HCT116 (cell line): ENCODE measurements around the gene EID1.

ENCODE experiments used
- EZH2 ChIP-seq: fragments of 200-600 bp; sonication (generic); IDR thresholded peaks from 2 replicates; pipeline ENCODE4 v1.6.1; 2017; ENCODE audit warnings: antibody characterized with exemption, mixed run types
- EZH2phosphoT487 ChIP-seq: fragments of 200-600 bp; IDR thresholded peaks from 2 replicates; pipeline ENCODE4 v1.6.1; 2018; ENCODE audit warnings: antibody characterized with exemption, borderline replicate concordance
- FOSL1 ChIP-seq: IDR thresholded peaks from 2 replicates; pipeline ENCODE4 v1.6.1; 2012; ENCODE audit warnings: low read depth
- JUND ChIP-seq: IDR thresholded peaks from 2 replicates; pipeline ENCODE4 v1.6.1; 2012
- POLR2AphosphoS5 ChIP-seq: IDR thresholded peaks from 2 replicates; pipeline ENCODE4 v1.6.1; 2011; ENCODE audit warnings: mild to moderate bottlenecking, low read depth, low read length, moderate library complexity
- REST ChIP-seq: IDR thresholded peaks from 2 replicates; pipeline ENCODE4 v1.6.1; 2012; ENCODE audit warnings: low read depth
- SRF ChIP-seq: IDR thresholded peaks from 2 replicates; pipeline ENCODE4 v1.6.1; 2012; ENCODE audit warnings: low read depth
- YY1 ChIP-seq: IDR thresholded peaks from 2 replicates; pipeline ENCODE4 v1.6.1; 2011; ENCODE audit warnings: low read length, low read depth, moderate library complexity, mild to moderate bottlenecking; ENCODE audit not compliant: insufficient replicate concordance; ENCODE audit errors: extremely low read depth
- TF ChIP-seq, protein P1 (sequence below), 3 experiments: fragments of 200-600 bp in 1 of 3; sonication (generic) in 1 of 3; IDR thresholded peaks in 2 of 3; conservative IDR thresholded peaks in 1 of 3; 2 replicates each; pipeline ENCODE4 v1.5.1; 2012 to 2017; ENCODE audit warnings: low read depth in 2 of 3, low read length in 2 of 3, antibody characterized with exemption in 1 of 3, borderline replicate concordance in 1 of 3, control low read depth in 1 of 3, mild to moderate bottlenecking in 1 of 3, mixed read lengths in 1 of 3, mixed run types in 1 of 3, moderate library complexity in 1 of 3; ENCODE audit not compliant: insufficient read depth in 1 of 3

- no peak for TF ChIP-seq YY1
- TF ChIP-seq EZH2: no peak
- no peak for TF ChIP-seq EZH2phosphoT487
- TF ChIP-seq, protein P1, sequence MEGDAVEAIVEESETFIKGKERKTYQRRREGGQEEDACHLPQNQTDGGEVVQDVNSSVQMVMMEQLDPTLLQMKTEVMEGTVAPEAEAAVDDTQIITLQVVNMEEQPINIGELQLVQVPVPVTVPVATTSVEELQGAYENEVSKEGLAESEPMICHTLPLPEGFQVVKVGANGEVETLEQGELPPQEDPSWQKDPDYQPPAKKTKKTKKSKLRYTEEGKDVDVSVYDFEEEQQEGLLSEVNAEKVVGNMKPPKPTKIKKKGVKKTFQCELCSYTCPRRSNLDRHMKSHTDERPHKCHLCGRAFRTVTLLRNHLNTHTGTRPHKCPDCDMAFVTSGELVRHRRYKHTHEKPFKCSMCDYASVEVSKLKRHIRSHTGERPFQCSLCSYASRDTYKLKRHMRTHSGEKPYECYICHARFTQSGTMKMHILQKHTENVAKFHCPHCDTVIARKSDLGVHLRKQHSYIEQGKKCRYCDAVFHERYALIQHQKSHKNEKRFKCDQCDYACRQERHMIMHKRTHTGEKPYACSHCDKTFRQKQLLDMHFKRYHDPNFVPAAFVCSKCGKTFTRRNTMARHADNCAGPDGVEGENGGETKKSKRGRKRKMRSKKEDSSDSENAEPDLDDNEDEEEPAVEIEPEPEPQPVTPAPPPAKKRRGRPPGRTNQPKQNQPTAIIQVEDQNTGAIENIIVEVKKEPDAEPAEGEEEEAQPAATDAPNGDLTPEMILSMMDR (IDR thresholded peaks at IDR 0.05 in 2 of 3, conservative IDR thresholded peaks at IDR 0.05 in 1 of 3; ENCODE audit: borderline replicate concordance in 1 of 3, insufficient read depth in 1 of 3, low read depth in 2 of 3, low read length in 2 of 3): no peak
- TF ChIP-seq POLR2AphosphoS5: no peak
- no peak for TF ChIP-seq SRF
- TF ChIP-seq JUND: no peak
- no peak for TF ChIP-seq REST
- no peak for TF ChIP-seq FOSL1
Measured at GRCh38 chr15:48871542-48871941, 6.4 kb upstream of the EID1 start.
